Measurements from ENCODE around the gene PTPN9.
"Not testable (repeated sequence)": the region's sequence is repeated elsewhere in the genome, so short reads cannot be mapped to it uniquely, and the experiment has no call there.

Gene PTPN9

GRCh38 chr15:75582943-75583342 is 3.8 kb upstream of the PTPN9 start:
- DNase-seq (ENCODE audit: low spot score), result not testable (repeated sequence)

- peak; percentile 68 for DNase-seq (ENCODE audit: low spot score)
Observed at GRCh38 chr15:75578173-75578947, 755 bp downstream of the PTPN9 start.

GRCh38 chr15:75577401-75578172 is 1.5 kb downstream of the PTPN9 start:
- DNase-seq (ENCODE audit: low spot score), result no peak

- DNase-seq (ENCODE audit: low spot score), result no peak
Observed at GRCh38 chr15:75573648-75574384, 5.3 kb downstream of the PTPN9 start.

- DNase-seq (ENCODE audit: low spot score), result no peak
Observed at GRCh38 chr15:75570126-75570845, 8.8 kb downstream of the PTPN9 start.

GRCh38 chr15:75565062-75565970 is 13.8 kb downstream of the PTPN9 start:
- DNase-seq (ENCODE audit: low spot score), result peak; percentile 36

GRCh38 chr15:75561888-75562287 is 17.2 kb downstream of the PTPN9 start:
- no peak for DNase-seq (ENCODE audit: low spot score)

- not testable (repeated sequence) for DNase-seq (ENCODE audit: low spot score)
Observed at GRCh38 chr15:75559360-75559759, 19.8 kb downstream of the PTPN9 start.

GRCh38 chr15:75558955-75559354 is 20.2 kb downstream of the PTPN9 start:
- not testable (repeated sequence) for DNase-seq (ENCODE audit: low spot score)

GRCh38 chr15:75554717-75555116 is 24.4 kb downstream of the PTPN9 start:
- peak; percentile 28 for DNase-seq (ENCODE audit: low spot score)

- DNase-seq (ENCODE audit: low spot score), result no peak
Observed at GRCh38 chr15:75553659-75554058, 25.5 kb downstream of the PTPN9 start.

- DNase-seq (ENCODE audit: low spot score), result no peak
Observed at GRCh38 chr15:75551091-75551490, 28.0 kb downstream of the PTPN9 start.

- no peak for DNase-seq (ENCODE audit: low spot score)
Observed at GRCh38 chr15:75545064-75545463, 34.1 kb downstream of the PTPN9 start.

- no peak for DNase-seq (ENCODE audit: low spot score)
Observed at GRCh38 chr15:75544359-75544758, 34.8 kb downstream of the PTPN9 start.

- not testable (repeated sequence) for DNase-seq (ENCODE audit: low spot score)
Observed at GRCh38 chr15:75542949-75543545, 36.1 kb downstream of the PTPN9 start.

- DNase-seq (ENCODE audit: low spot score), result no peak
Observed at GRCh38 chr15:75542386-75542797, 36.7 kb downstream of the PTPN9 start.

GRCh38 chr15:75538376-75538775 is 40.7 kb downstream of the PTPN9 start:
- DNase-seq (ENCODE audit: low spot score), result no peak

- DNase-seq (ENCODE audit: low spot score), result no peak
Observed at GRCh38 chr15:75533945-75534344, 45.2 kb downstream of the PTPN9 start.

- DNase-seq (ENCODE audit: low spot score), result peak; percentile 38
Observed at GRCh38 chr15:75532413-75533250, 46.5 kb downstream of the PTPN9 start.

All from AG20443 (cell line).